CD14-positive monocyte (primary cell): ENCODE measurements around the gene ELOVL6. TPM values are rescaled to one million over a fixed set of nuclear protein-coding genes. Genes with fewer than 3 reads are reported as not detected.
"Not testable (repeated sequence)": the region's sequence is repeated elsewhere in the genome, so short reads cannot be mapped to it uniquely, and the experiment has no call there.

Experiments
- DNase-seq, 3 donors: peaks; one replicate each; pipeline ENCODE4 v3.0.0-alpha.2; 2011 to 2022
- H2AFZ ChIP-seq: 2 replicates; pipeline ENCODE4 v1.6.0; 2012; ENCODE audit warnings: mild to moderate bottlenecking, low read depth, low read length, inconsistent platforms; ENCODE audit not compliant: insufficient read depth, poor library complexity, severe bottlenecking
- H3K27ac ChIP-seq, 2 donors: 1 replicate in 1 of 2; 2 replicates in 1 of 2; pipeline ENCODE4 v1.5.1; 2012 to 2013; ENCODE audit warnings: low read length in 2 of 2, control low read depth in 1 of 2, inconsistent platforms in 1 of 2, low read depth in 1 of 2, mild to moderate bottlenecking in 1 of 2
- H3K27me3 ChIP-seq, 2 donors: one replicate each; pipeline versions ENCODE4 v1.6.0 to v1.6.1; 2011 to 2013; ENCODE audit warnings: low read length in 2 of 2; ENCODE audit not compliant: control insufficient read depth in 2 of 2, insufficient read depth in 2 of 2
- H3K36me3 ChIP-seq, 2 donors: replicated peaks in 1 of 2; 1 replicate in 1 of 2; 2 replicates in 1 of 2; pipeline versions ENCODE4 v1.5.1 to v1.6.1; 2012 to 2013; ENCODE audit warnings: low read length in 2 of 2, control low read depth in 1 of 2, inconsistent platforms in 1 of 2, mild to moderate bottlenecking in 1 of 2; ENCODE audit not compliant: insufficient read depth in 2 of 2, control insufficient read depth in 1 of 2
- H3K4me1 ChIP-seq, 2 donors: 1 replicate in 1 of 2; 2 replicates in 1 of 2; pipeline versions ENCODE4 v1.5.1 to v1.6.1; 2012 to 2013; ENCODE audit warnings: low read length in 2 of 2, control low read depth in 1 of 2, inconsistent platforms in 1 of 2, mild to moderate bottlenecking in 1 of 2, moderate library complexity in 1 of 2; ENCODE audit not compliant: insufficient read depth in 2 of 2, control insufficient read depth in 1 of 2
- H3K4me2 ChIP-seq: replicated peaks from 2 replicates; pipeline ENCODE3; 2012; ENCODE audit warnings: low read length, moderate library complexity, mild to moderate bottlenecking; ENCODE audit not compliant: poor library complexity, severe bottlenecking; ENCODE audit errors: extremely low read depth
- H3K4me3 ChIP-seq, 3 experiments: fragments of 200-600 bp in 1 of 3; sonication (generic) in 1 of 3; replicated peaks in 1 of 3; 1 replicate in 2 of 3; 2 replicates in 1 of 3; pipeline ENCODE4 v1.5.1; 2011 to 2013; ENCODE audit warnings: low read length in 3 of 3, mild to moderate bottlenecking in 3 of 3, control low read depth in 2 of 3, low read depth in 2 of 3, inconsistent platforms in 1 of 3, moderate library complexity in 1 of 3
- H3K79me2 ChIP-seq: 2 replicates; pipeline ENCODE4 v1.6.0; 2012; ENCODE audit warnings: mild to moderate bottlenecking, control low read depth, inconsistent platforms, low read length, moderate library complexity; ENCODE audit not compliant: insufficient read depth
- H3K9ac ChIP-seq: 2 replicates; pipeline ENCODE4 v1.6.0; 2017; ENCODE audit warnings: low read length, mild to moderate bottlenecking; ENCODE audit not compliant: insufficient read depth, poor library complexity, severe bottlenecking
- H3K9me3 ChIP-seq, 2 donors: replicated peaks in 1 of 2; 1 replicate in 1 of 2; 2 replicates in 1 of 2; pipeline versions ENCODE4 v1.5.1 to v1.6.1; 2012 to 2013; ENCODE audit warnings: low read length in 2 of 2, control low read depth in 1 of 2; ENCODE audit not compliant: control insufficient read depth in 1 of 2, insufficient read depth in 1 of 2
- H4K20me1 ChIP-seq: 2 replicates; pipeline ENCODE4 v1.6.0; 2012; ENCODE audit warnings: mild to moderate bottlenecking, low read length, control low read depth, moderate library complexity; ENCODE audit not compliant: insufficient read depth
- H3K27ac Mint-ChIP-seq, 7 donors: one replicate each; pipeline ENCODE4 v1.8.0; 2020; ENCODE audit warnings: mild to moderate bottlenecking in 7 of 7, mixed read lengths in 7 of 7, moderate library complexity in 6 of 7, inconsistent platforms in 2 of 7
- H3K27me3 Mint-ChIP-seq, 3 donors: one replicate each; pipeline ENCODE4 v1.8.0; 2021 to 2022; ENCODE audit warnings: low read depth in 3 of 3, mild to moderate bottlenecking in 3 of 3, mixed read lengths in 3 of 3, moderate library complexity in 3 of 3, inconsistent platforms in 1 of 3
- H3K36me3 Mint-ChIP-seq, 2 donors: one replicate each; pipeline ENCODE4 v1.8.0; 2020; ENCODE audit warnings: mixed read lengths in 2 of 2, inconsistent platforms in 1 of 2, mild to moderate bottlenecking in 1 of 2
- H3K4me1 Mint-ChIP-seq: one replicate; pipeline ENCODE4 v1.8.0; 2020; ENCODE audit warnings: mild to moderate bottlenecking, mixed read lengths
- H3K4me3 Mint-ChIP-seq, 2 donors: one replicate each; pipeline ENCODE4 v1.8.0; 2020; ENCODE audit warnings: mild to moderate bottlenecking in 2 of 2, mixed read lengths in 2 of 2, moderate library complexity in 1 of 2
- H3K9me3 Mint-ChIP-seq, 7 donors: one replicate each; pipeline ENCODE4 v1.8.0; 2020 to 2022; ENCODE audit warnings: mixed read lengths in 7 of 7, mild to moderate bottlenecking in 6 of 7, moderate library complexity in 6 of 7, inconsistent platforms in 2 of 7
- WGBS: methylation state at CpG from one replicate; pipeline ENCODE4 v1.1.5; 2013; ENCODE audit warnings: missing lambda C conversion rate; ENCODE audit not compliant: insufficient coverage; 5-methylcytosine and 5-hydroxymethylcytosine counted together
- intact Hi-C, 2 donors: fragments of 100-400 bp; cut with micrococcal nuclease; formaldehyde crosslinking; loops; one replicate each; pipeline versions ENCODE4 v1.15.0 to v1.15.1; 2023
- polyA plus RNA-seq, 3 donors: library from polyadenylated mRNA; depleted of rRNA in 1 of 3; unstranded in 2 of 3; stranded (reverse) in 1 of 3; fragments of 300-500 nt in 2 of 3; fragments of >200 nt in 1 of 3; fragmentation: Illumina TruSeq in 2 of 3; gene quantifications; 1 replicate in 2 of 3; 2 replicates in 1 of 3; pipeline ENCODE4 v1.2.3, GENCODE V29; 2012 to 2021
- TF ChIP-seq, protein P1 (sequence below): fragments of 200-600 bp; IDR thresholded peaks from one replicate; pipeline ENCODE4 v1.8.0; 2022; ENCODE audit warnings: antibody characterized with exemption, mild to moderate bottlenecking

The ELOVL6 gene
- polyA plus RNA-seq, 3 donors: 0.11 to 0.19 TPM; not detected in 1

DNA sequence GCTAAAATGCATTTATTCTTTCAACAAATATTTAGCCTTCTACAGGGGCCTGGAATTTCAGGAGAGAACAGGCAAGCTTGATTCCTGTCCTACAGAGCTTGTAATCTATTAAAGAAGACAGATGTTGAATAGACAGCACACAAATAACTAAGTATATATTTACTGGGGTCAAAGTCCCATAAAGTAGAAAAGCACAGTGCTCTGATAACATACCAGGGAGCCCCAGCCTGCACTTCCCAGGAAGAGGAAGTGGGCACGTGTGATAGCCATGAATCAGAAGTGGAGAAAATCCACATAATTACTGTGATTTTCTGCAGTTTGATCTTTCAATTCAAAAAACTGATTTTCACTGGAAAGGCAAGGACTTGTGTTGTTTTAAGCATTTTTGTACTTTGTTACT is 156.7 kb downstream of the ELOVL6 start:
- Histone ChIP-seq H3K9me3 (peaks cover 0 to 7% of the 10 kb centered on the region in 2 donors), H3K9ac (no peak overlapping the region)
- intact Hi-C loops: no loop called here

GRCh38 chr4:110039164-110039563 is 159.3 kb downstream of the ELOVL6 start:
- peaks cover 23% of the 10 kb centered on the region for H3K4me1 Mint-ChIP-seq
- H3K9ac ChIP-seq, H3K27ac Mint-ChIP-seq, H3K27ac ChIP-seq, H3K9me3 ChIP-seq, H3K4me3 ChIP-seq, H2AFZ ChIP-seq, H3K79me2 ChIP-seq, DNase-seq, H3K9me3 Mint-ChIP-seq, intact Hi-C loops, H3K36me3 ChIP-seq, H3K36me3 Mint-ChIP-seq, H4K20me1 ChIP-seq, H3K4me2 ChIP-seq: not testable (repeated sequence)
- Histone ChIP-seq H3K4me1 (peaks cover 12 to 14% of the 10 kb centered on the region in 2 donors), H3K27me3 (peaks cover 90 to 97% of the 10 kb centered on the region in 2 donors)
- H3K4me3 Mint-ChIP-seq: peak overlapping the region in 1 of 2 donors; percentile 77
- WGBS: 100% methylated on average over 3 of the region's 11 CpGs
- peaks cover 78 to 95% (median 78%) of the 10 kb centered on the region in 3 donors for H3K27me3 Mint-ChIP-seq

More for the DNA sequence above, 156.7 kb downstream of the ELOVL6 start:
- Histone ChIP-seq H4K20me1 (no peaks in the 10 kb centered on the region), H2AFZ (no peak overlapping the region), H3K4me3 (no peak overlapping the region), H3K79me2 (no peaks in the 10 kb centered on the region), H3K4me1 (no peaks in the 10 kb centered on the region), H3K27ac (no peak overlapping the region), H3K27me3 (peaks cover 96 to 97% of the 10 kb centered on the region in 2 donors), H3K36me3 (no peaks in the 10 kb centered on the region), H3K4me2 (no peak overlapping the region)
- TF ChIP-seq, protein P1, sequence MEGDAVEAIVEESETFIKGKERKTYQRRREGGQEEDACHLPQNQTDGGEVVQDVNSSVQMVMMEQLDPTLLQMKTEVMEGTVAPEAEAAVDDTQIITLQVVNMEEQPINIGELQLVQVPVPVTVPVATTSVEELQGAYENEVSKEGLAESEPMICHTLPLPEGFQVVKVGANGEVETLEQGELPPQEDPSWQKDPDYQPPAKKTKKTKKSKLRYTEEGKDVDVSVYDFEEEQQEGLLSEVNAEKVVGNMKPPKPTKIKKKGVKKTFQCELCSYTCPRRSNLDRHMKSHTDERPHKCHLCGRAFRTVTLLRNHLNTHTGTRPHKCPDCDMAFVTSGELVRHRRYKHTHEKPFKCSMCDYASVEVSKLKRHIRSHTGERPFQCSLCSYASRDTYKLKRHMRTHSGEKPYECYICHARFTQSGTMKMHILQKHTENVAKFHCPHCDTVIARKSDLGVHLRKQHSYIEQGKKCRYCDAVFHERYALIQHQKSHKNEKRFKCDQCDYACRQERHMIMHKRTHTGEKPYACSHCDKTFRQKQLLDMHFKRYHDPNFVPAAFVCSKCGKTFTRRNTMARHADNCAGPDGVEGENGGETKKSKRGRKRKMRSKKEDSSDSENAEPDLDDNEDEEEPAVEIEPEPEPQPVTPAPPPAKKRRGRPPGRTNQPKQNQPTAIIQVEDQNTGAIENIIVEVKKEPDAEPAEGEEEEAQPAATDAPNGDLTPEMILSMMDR: no peak
- Mint-ChIP-seq H3K27ac (peak overlapping the region in 1 of 7 donors; percentile 36), H3K27me3 (peaks cover 76 to 90% (median 82%) of the 10 kb centered on the region in 3 donors), H3K9me3 (peaks cover 0 to 4% (median 2%) of the 10 kb centered on the region in 7 donors), H3K4me1 (peaks cover 3% of the 10 kb centered on the region), H3K36me3 (no peaks in the 10 kb centered on the region), H3K4me3 (peak overlapping the region in 1 of 2 donors; percentile 77)
- DNase-seq: peak in 1 of 3 donors; percentile 14
- no CpG with 5 or more reads among the region's 1 CpG for WGBS
